Left renal cortex interstitium (tissue), 4 donors: ENCODE data around the gene SLC30A1. TPM values are rescaled to one million over a fixed set of nuclear protein-coding genes. Genes with fewer than 3 reads are reported as not detected.
"Not testable (repeated sequence)": the region's sequence is repeated elsewhere in the genome, so short reads cannot be mapped to it uniquely, and the experiment has no call there.

Source experiments
- DNase-seq, 4 donors: peaks; one replicate each; pipeline ENCODE4 v3.0.0-alpha.2; 2013; ENCODE audit warnings: low read depth in 4 of 4, low spot score in 2 of 4, missing footprints in 1 of 4
- polyA plus RNA-seq, 4 donors: library from polyadenylated mRNA; unstranded; fragments of 120-200 nt; gene quantifications; one replicate each; pipeline ENCODE4 v1.2.1, GENCODE V29; 2013; ENCODE audit not compliant: insufficient read length in 4 of 4

SLC30A1 gene
- polyA plus RNA-seq, 4 donors = 25.2 to 36.9 (median 34.0) TPM

- DNase-seq = no peak
These were observed 29.8 kb downstream of the SLC30A1 start for GRCh38 chr1:211549092-211549711.

- DNase-seq = no peak
These were observed 30.5 kb downstream of the SLC30A1 start for GRCh38 chr1:211548321-211549091.

- DNase-seq = no peak
These were observed 31.3 kb downstream of the SLC30A1 start for GRCh38 chr1:211547710-211548109.

- DNase-seq = no peak
These were observed 32.4 kb downstream of the SLC30A1 start for GRCh38 chr1:211546543-211546942.

- no peak for DNase-seq
These were observed 35.9 kb downstream of the SLC30A1 start for GRCh38 chr1:211543025-211543424.

- peak in 1 of 4 donors; percentile 56 for DNase-seq
These were observed 37.1 kb downstream of the SLC30A1 start for GRCh38 chr1:211541720-211542477.

GRCh38 chr1:211541278-211541677 is 37.7 kb downstream of the SLC30A1 start:
- DNase-seq = no peak

- not testable (repeated sequence) for DNase-seq
These were observed 38.1 kb downstream of the SLC30A1 start for GRCh38 chr1:211540824-211541223.

- no peak for DNase-seq
These were observed 40.7 kb downstream of the SLC30A1 start for GRCh38 chr1:211538287-211538686.

GRCh38 chr1:211537253-211537652 is 41.7 kb downstream of the SLC30A1 start:
- DNase-seq = no peak

- DNase-seq = no peak
These were observed 42.4 kb downstream of the SLC30A1 start for GRCh38 chr1:211536606-211537005.

GRCh38 chr1:211535346-211535745 is 43.6 kb downstream of the SLC30A1 start:
- DNase-seq = no peak

- DNase-seq = no peak
These were observed 44.2 kb downstream of the SLC30A1 start for GRCh38 chr1:211534545-211535291.

- DNase-seq = no peak
These were observed 46.9 kb downstream of the SLC30A1 start for GRCh38 chr1:211532088-211532444.

GRCh38 chr1:211531194-211532087 is 47.5 kb downstream of the SLC30A1 start:
- DNase-seq = no peak

GRCh38 chr1:211530102-211530501 is 48.9 kb downstream of the SLC30A1 start:
- DNase-seq = no peak

GRCh38 chr1:211529453-211529852 is 49.5 kb downstream of the SLC30A1 start:
- no peak for DNase-seq

GRCh38 chr1:211529011-211529410 is 50.0 kb downstream of the SLC30A1 start:
- DNase-seq = no peak

GRCh38 chr1:211527888-211528287 is 51.1 kb downstream of the SLC30A1 start:
- DNase-seq = no peak

GRCh38 chr1:211527006-211527405 is 52.0 kb downstream of the SLC30A1 start:
- DNase-seq = no peak
